ENCODE measurements around the gene NDUFS3. TPM values are rescaled to one million over a fixed set of nuclear protein-coding genes. Genes with fewer than 3 reads are reported as not detected.

NDUFS3 gene
- total RNA-seq, 2 experiments from 2014 or later = 129 to 138 TPM

GRCh38 chr11:47583844-47584243, 5.0 kb downstream of the NDUFS3 start:
- DNase-seq (no peak), ATAC-seq (no peak)
- Mint-ChIP-seq H3K4me1 (ENCODE audit: low read depth) (peaks cover 19% of the 10 kb centered on the region), H3K27ac (no peak overlapping the region), H3K27me3 (no peaks in the 10 kb centered on the region), H3K9me3 (no peaks in the 10 kb centered on the region), H3K36me3 (ENCODE audit: low read depth) (peaks cover 33% of the 10 kb centered on the region), H3K4me3 (no peak overlapping the region)
- no peak for TF ChIP-seq CTCF (IDR thresholded peaks at IDR 0.05)
- POLR2A ChIA-PET = interaction anchor here (1.4 kb wide), 1 partner anchor 10 kb away, joined by 3 read pairs; no protein-coding TSS in a partner anchor
- CTCF ChIA-PET = interaction anchor here (1.0 kb wide), 2 partner anchors 85 to 96 kb away, joined by 3 read pairs; no protein-coding TSS in a partner anchor
- intact Hi-C loops (cut with micrococcal nuclease) = no loop called here

- peaks cover 22% of the 10 kb centered on the region for H3K36me3 Mint-ChIP-seq (ENCODE audit: low read depth)
- ChIA-PET CTCF (no interaction called here), POLR2A (interaction anchor here (0.9 to 1.2 kb wide), 3 partner anchors 19 to 182 kb away, joined by 3 read pairs; no protein-coding TSS in a partner anchor)
- no peaks in the 10 kb centered on the region for H3K27me3 Mint-ChIP-seq
- no peak for ATAC-seq
- no peak for DNase-seq
- no peak within 1 kb of the TSS for H3K27ac Mint-ChIP-seq
- TF ChIP-seq CTCF (IDR thresholded peaks at IDR 0.05) = no peak
- H3K9me3 Mint-ChIP-seq = no peaks in the 10 kb centered on the region
- H3K4me3 Mint-ChIP-seq = no peak within 1 kb of the TSS
- intact Hi-C loops (cut with micrococcal nuclease) = no loop called here
- peaks cover 4% of the 10 kb centered on the region for H3K4me1 Mint-ChIP-seq (ENCODE audit: low read depth)
Observed at GRCh38 chr11:47586098-47586855, 7.4 kb downstream of the NDUFS3 start, which contains the start of gene FAM180B. TSS of gene FAM180B (plus strand) at chr11:47586678. CDS start at chr11:47586769, 91 bp downstream.

- no peak for TF ChIP-seq CTCF (IDR thresholded peaks at IDR 0.05)
- intact Hi-C loops (cut with micrococcal nuclease) = no loop called here
- peaks cover 7% of the 10 kb centered on the region for H3K4me1 Mint-ChIP-seq (ENCODE audit: low read depth)
- ATAC-seq (no peak), DNase-seq (no peak)
- H3K27me3 Mint-ChIP-seq = peaks cover 2% of the 10 kb centered on the region
- CTCF ChIA-PET = no interaction called here
- H3K36me3 Mint-ChIP-seq (ENCODE audit: low read depth) = peaks cover 16% of the 10 kb centered on the region
- H3K27ac Mint-ChIP-seq = no peak overlapping the region
- POLR2A ChIA-PET = no interaction called here
- H3K9me3 Mint-ChIP-seq = no peaks in the 10 kb centered on the region
- no peak overlapping the region for H3K4me3 Mint-ChIP-seq
Observed at GRCh38 chr11:47587039-47587716, 8.3 kb downstream of the NDUFS3 start.

GRCh38 chr11:47587723-47588326, 9.0 kb downstream of the NDUFS3 start:
- DNase-seq = no peak
- ChIA-PET CTCF (no interaction called here), POLR2A (no interaction called here)
- intact Hi-C loops (cut with micrococcal nuclease) = no loop called here
- no peaks in the 10 kb centered on the region for H3K9me3 Mint-ChIP-seq
- peaks cover 5% of the 10 kb centered on the region for H3K4me1 Mint-ChIP-seq (ENCODE audit: low read depth)
- ATAC-seq = no peak
- H3K36me3 Mint-ChIP-seq (ENCODE audit: low read depth) = peaks cover 12% of the 10 kb centered on the region
- H3K27ac Mint-ChIP-seq = no peak overlapping the region
- H3K4me3 Mint-ChIP-seq = no peak overlapping the region
- peaks cover 8% of the 10 kb centered on the region for H3K27me3 Mint-ChIP-seq
- TF ChIP-seq CTCF (IDR thresholded peaks at IDR 0.05) = no peak

Data from activated CD8-positive, alpha-beta T cell treated with anti-CD3 and anti-CD28 coated beads for 36 hours (primary cell).